HEK293 (cell line): ENCODE measurements around the gene HAUS5.

Experiments used
- CTCF ChIA-PET: fragments of 350-600 bp; formaldehyde crosslinking; extraction: SDS; loops from one replicate; lab custom pipeline; 2021; ENCODE audit warnings: antibody characterized with exemption; lab: Yijun Ruan, JAX
- POLR2A ChIA-PET: fragments of 300-600 bp; formaldehyde crosslinking; extraction: SDS; loops from one replicate; lab custom pipeline; 2020; ENCODE audit warnings: antibody characterized with exemption, inconsistent platforms; lab: Yijun Ruan, JAX
- H3K27ac ChIP-seq: fragments of 200-500 bp; sonication (Bioruptor generic); 2 replicates; pipeline ENCODE4 v1.5.1; 2014; ENCODE audit warnings: low read depth, low read length, control low read depth, inconsistent platforms; ENCODE audit errors: extremely low read depth
- H3K36me3 ChIP-seq, 2 experiments: fragments of 200-500 bp in 1 of 2; sonication (Bioruptor generic) in 1 of 2; 1 replicate in 1 of 2; 2 replicates in 1 of 2; pipeline ENCODE4 v1.5.1; 2014 to 2017; ENCODE audit warnings: inconsistent platforms in 2 of 2, low read length in 2 of 2; ENCODE audit not compliant: control insufficient read depth in 2 of 2, insufficient read depth in 1 of 2
- H3K4me1 ChIP-seq: fragments of 200-500 bp; sonication (Bioruptor generic); 2 replicates; pipeline ENCODE4 v1.5.1; 2014; ENCODE audit warnings: mild to moderate bottlenecking, low read length, inconsistent platforms; ENCODE audit not compliant: control insufficient read depth, insufficient read depth
- H3K4me3 ChIP-seq: 2 replicates; pipeline ENCODE4 v1.5.1; 2011; ENCODE audit warnings: low read depth, mild to moderate bottlenecking, control low read depth, low read length, moderate library complexity
- H3K9me3 ChIP-seq: fragments of 200-500 bp; sonication (Bioruptor generic); 2 replicates; pipeline ENCODE4 v1.5.1; 2014; ENCODE audit warnings: low read depth, low read length, inconsistent platforms; ENCODE audit not compliant: control insufficient read depth, insufficient read depth
- BCL11A ChIP-seq: fragments of 450-650 bp; formaldehyde crosslinking; IDR thresholded peaks from 2 replicates; pipeline ENCODE4 v1.5.1; 2016; ENCODE audit warnings: low read depth, missing biosample characterization, missing genetic modification characterization
- KLF9 ChIP-seq: fragments of 450-650 bp; formaldehyde crosslinking; IDR thresholded peaks from 2 replicates; pipeline ENCODE4 v1.5.1; 2016; ENCODE audit warnings: missing biosample characterization, missing genetic modification characterization, low read depth
- MEIS1 ChIP-seq: sonication (generic); formaldehyde crosslinking; IDR thresholded peaks from 2 replicates; pipeline ENCODE4 v1.8.1; 2022; ENCODE audit warnings: missing genetic modification reagents, mild to moderate bottlenecking, borderline replicate concordance
- RBAK ChIP-seq: fragments of 450-650 bp; formaldehyde crosslinking; IDR thresholded peaks from 2 replicates; pipeline ENCODE4 v1.5.1; 2016; ENCODE audit warnings: missing biosample characterization, missing genetic modification characterization
- TRIM28 ChIP-seq: IDR thresholded peaks from 2 replicates; pipeline ENCODE4 v1.6.1; 2011; ENCODE audit warnings: low read length, control low read depth, borderline replicate concordance
- ZBTB1 ChIP-seq: fragments of 450-650 bp; formaldehyde crosslinking; IDR thresholded peaks from 2 replicates; pipeline ENCODE4 v1.5.1; 2016; ENCODE audit warnings: missing biosample characterization, missing genetic modification characterization
- ZFP37 ChIP-seq: fragments of 450-650 bp; formaldehyde crosslinking; IDR thresholded peaks from 2 replicates; pipeline ENCODE4 v1.5.1; 2016; ENCODE audit warnings: missing biosample characterization, missing genetic modification characterization
- ZNF112 ChIP-seq: fragments of 450-650 bp; formaldehyde crosslinking; IDR thresholded peaks from 2 replicates; pipeline ENCODE4 v1.5.0; 2017; ENCODE audit warnings: missing biosample characterization, missing genetic modification characterization
- ZNF132 ChIP-seq: fragments of 450-650 bp; formaldehyde crosslinking; IDR thresholded peaks from 2 replicates; pipeline ENCODE4 v1.5.1; 2017; ENCODE audit warnings: missing biosample characterization, missing genetic modification characterization, borderline replicate concordance
- ZNF146 ChIP-seq: fragments of 450-650 bp; formaldehyde crosslinking; IDR thresholded peaks from 2 replicates; pipeline ENCODE4 v1.5.1; 2016; ENCODE audit warnings: missing biosample characterization, missing genetic modification characterization
- ZNF155 ChIP-seq: fragments of 450-650 bp; formaldehyde crosslinking; IDR thresholded peaks from 2 replicates; pipeline ENCODE4 v1.5.1; 2016; ENCODE audit warnings: missing biosample characterization, missing genetic modification characterization
- ZNF157 ChIP-seq: fragments of 450-650 bp; formaldehyde crosslinking; IDR thresholded peaks from 2 replicates; pipeline ENCODE4 v1.5.1; 2016; ENCODE audit warnings: missing biosample characterization, missing genetic modification characterization
- ZNF184 ChIP-seq: fragments of 450-650 bp; IDR thresholded peaks from 2 replicates; pipeline ENCODE4 v1.5.1; 2018; ENCODE audit warnings: missing biosample characterization, mild to moderate bottlenecking, missing genetic modification characterization
- ZNF223 ChIP-seq: fragments of 450-650 bp; formaldehyde crosslinking; IDR thresholded peaks from 2 replicates; pipeline ENCODE4 v1.5.1; 2016; ENCODE audit warnings: missing biosample characterization, missing genetic modification characterization
- ZNF24 ChIP-seq: fragments of 450-650 bp; formaldehyde crosslinking; IDR thresholded peaks from 2 replicates; pipeline ENCODE4 v1.5.1; 2016; ENCODE audit warnings: missing biosample characterization, missing genetic modification characterization
- ZNF292 ChIP-seq: fragments of 450-650 bp; formaldehyde crosslinking; IDR thresholded peaks from 2 replicates; pipeline ENCODE4 v1.5.1; 2016; ENCODE audit warnings: low read depth, missing biosample characterization, missing genetic modification characterization, borderline replicate concordance
- ZNF341 ChIP-seq: fragments of 450-650 bp; formaldehyde crosslinking; IDR thresholded peaks from 2 replicates; pipeline ENCODE4; 2016; ENCODE audit warnings: low read depth, missing biosample characterization, missing genetic modification characterization
- ZNF549 ChIP-seq: fragments of 450-650 bp; IDR thresholded peaks from 2 replicates; pipeline ENCODE4 v1.5.1; 2018; ENCODE audit warnings: missing biosample characterization, missing genetic modification characterization, mild to moderate bottlenecking, inconsistent platforms, moderate library complexity
- ZNF560 ChIP-seq: fragments of 450-650 bp; formaldehyde crosslinking; IDR thresholded peaks from 2 replicates; pipeline ENCODE4 v1.5.1; 2017; ENCODE audit warnings: missing biosample characterization, missing genetic modification characterization, borderline replicate concordance
- ZNF571 ChIP-seq: fragments of 450-650 bp; formaldehyde crosslinking; IDR thresholded peaks from 2 replicates; pipeline ENCODE4 v1.5.0; 2017; ENCODE audit warnings: missing biosample characterization, missing genetic modification characterization
- ZNF600 ChIP-seq: fragments of 450-650 bp; formaldehyde crosslinking; IDR thresholded peaks from 2 replicates; pipeline ENCODE4 v1.5.1; 2016; ENCODE audit warnings: missing biosample characterization, missing genetic modification characterization
- TF ChIP-seq, protein P1 (sequence below): fragments of 450-650 bp; formaldehyde crosslinking; IDR thresholded peaks from 2 replicates; pipeline ENCODE4 v1.5.0; 2017; ENCODE audit warnings: missing biosample characterization, missing genetic modification characterization, borderline replicate concordance
- TF ChIP-seq, protein P2 (sequence below): fragments of 450-650 bp; formaldehyde crosslinking; IDR thresholded peaks from 2 replicates; pipeline ENCODE4 v1.5.1; 2016; ENCODE audit warnings: missing biosample characterization, missing genetic modification characterization
- TF ChIP-seq, protein P3 (sequence below): fragments of 450-650 bp; formaldehyde crosslinking; IDR thresholded peaks from 2 replicates; pipeline ENCODE4 v1.5.1; 2016; ENCODE audit warnings: missing biosample characterization, missing genetic modification characterization

Gene HAUS5

DNA sequence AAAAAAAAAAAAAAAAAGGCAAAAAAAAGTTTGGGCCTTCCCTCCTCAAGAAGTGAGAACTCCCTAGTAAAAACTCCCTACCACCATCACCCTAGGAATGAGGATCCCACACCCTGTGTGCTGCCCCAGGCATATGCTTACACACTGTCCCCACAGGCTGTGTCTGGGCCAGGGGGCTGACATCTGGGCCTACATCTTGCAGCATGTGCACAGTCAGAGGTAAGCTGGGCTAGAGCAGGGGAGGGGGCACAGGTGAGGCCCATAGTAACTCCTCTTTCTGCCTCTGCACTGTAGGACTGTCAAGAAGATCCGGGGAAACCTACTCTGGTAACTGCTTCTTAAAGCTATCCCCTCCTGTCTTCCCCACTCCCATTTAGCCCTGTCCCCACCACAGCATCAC lies 1.0 kb downstream of the HAUS5 start:
- CTCF ChIA-PET, result interaction anchor here (0.9 to 2.5 kb wide), 6 partner anchors 9 to 546 kb away, joined by 3 to 22 read pairs (median 8); no protein-coding TSS in a partner anchor
- H3K9me3 ChIP-seq, result no peaks in the 10 kb centered on the region; the same call in 1 of the 2 replicates
- TF ChIP-seq ZNF146 (tag by site-specific recombination) (0 out of 2 replicates have a peak, but pooled peaks have one; percentile 1), MEIS1 (CRISPR knock-in tag) (no peak), ZNF549 (tag by site-specific recombination) (no peak), ZNF132 (no peak), ZNF571 (tag by site-specific recombination) (no peak), ZNF292 (tag by site-specific recombination) (no peak), ZBTB1 (tag by site-specific recombination) (no peak)
- TF ChIP-seq, protein P1, sequence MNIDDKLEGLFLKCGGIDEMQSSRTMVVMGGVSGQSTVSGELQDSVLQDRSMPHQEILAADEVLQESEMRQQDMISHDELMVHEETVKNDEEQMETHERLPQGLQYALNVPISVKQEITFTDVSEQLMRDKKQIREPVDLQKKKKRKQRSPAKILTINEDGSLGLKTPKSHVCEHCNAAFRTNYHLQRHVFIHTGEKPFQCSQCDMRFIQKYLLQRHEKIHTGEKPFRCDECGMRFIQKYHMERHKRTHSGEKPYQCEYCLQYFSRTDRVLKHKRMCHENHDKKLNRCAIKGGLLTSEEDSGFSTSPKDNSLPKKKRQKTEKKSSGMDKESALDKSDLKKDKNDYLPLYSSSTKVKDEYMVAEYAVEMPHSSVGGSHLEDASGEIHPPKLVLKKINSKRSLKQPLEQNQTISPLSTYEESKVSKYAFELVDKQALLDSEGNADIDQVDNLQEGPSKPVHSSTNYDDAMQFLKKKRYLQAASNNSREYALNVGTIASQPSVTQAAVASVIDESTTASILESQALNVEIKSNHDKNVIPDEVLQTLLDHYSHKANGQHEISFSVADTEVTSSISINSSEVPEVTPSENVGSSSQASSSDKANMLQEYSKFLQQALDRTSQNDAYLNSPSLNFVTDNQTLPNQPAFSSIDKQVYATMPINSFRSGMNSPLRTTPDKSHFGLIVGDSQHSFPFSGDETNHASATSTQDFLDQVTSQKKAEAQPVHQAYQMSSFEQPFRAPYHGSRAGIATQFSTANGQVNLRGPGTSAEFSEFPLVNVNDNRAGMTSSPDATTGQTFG, result no peak
- TF ChIP-seq, protein P2, sequence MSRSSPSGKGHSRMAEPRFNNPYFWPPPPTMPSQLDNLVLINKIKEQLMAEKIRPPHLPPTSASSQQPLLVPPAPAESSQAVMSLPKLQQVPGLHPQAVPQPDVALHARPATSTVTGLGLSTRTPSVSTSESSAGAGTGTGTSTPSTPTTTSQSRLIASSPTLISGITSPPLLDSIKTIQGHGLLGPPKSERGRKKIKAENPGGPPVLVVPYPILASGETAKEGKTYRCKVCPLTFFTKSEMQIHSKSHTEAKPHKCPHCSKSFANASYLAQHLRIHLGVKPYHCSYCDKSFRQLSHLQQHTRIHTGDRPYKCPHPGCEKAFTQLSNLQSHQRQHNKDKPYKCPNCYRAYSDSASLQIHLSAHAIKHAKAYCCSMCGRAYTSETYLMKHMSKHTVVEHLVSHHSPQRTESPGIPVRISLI, result peak; percentile 85; the same call in 1 of the 2 replicates
- TF ChIP-seq, all 188 proteins: peak for 2
- Histone ChIP-seq H3K4me3 (no peak overlapping the region), H3K36me3 (peaks cover 47 to 50% of the 10 kb centered on the region in 2 experiments), H3K4me1 (peaks cover 13% of the 10 kb centered on the region), H3K27ac (0 out of 2 replicates have a peak overlapping the region, but pooled peaks have one; percentile 16)
- POLR2A ChIA-PET, result interaction anchor here (0.7 to 2.3 kb wide), 7 partner anchors 10 to 269 kb away, joined by 3 to 32 read pairs (median 9); partner anchors contain the start of gene COX6B1

DNA sequence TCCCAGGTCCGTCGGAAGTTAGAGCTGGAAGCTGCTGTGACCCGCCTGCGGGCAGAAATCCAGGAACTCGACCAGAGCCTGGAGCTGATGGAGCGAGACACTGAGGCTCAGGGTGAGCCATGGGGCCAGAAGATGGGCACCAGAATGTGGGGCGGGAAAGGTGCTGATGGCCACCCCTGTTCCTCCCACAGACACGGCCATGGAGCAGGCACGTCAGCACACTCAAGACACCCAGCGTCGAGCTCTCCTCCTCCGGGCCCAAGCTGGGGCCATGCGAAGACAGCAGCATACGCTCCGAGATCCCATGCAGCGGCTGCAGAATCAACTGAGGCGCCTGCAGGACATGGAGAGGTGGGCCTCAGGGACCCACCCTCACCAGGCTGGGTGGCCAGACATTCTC lies 2.5 kb downstream of the HAUS5 start:
- no peak overlapping the region for H3K4me3 ChIP-seq
- H3K36me3 ChIP-seq, result peaks cover 60 to 63% of the 10 kb centered on the region in 2 experiments
- H3K4me1 ChIP-seq, result peaks cover 13% of the 10 kb centered on the region
- no peaks in the 10 kb centered on the region for H3K9me3 ChIP-seq
- no peak overlapping the region for H3K27ac ChIP-seq
- TF ChIP-seq KLF9 (tag by site-specific recombination) (no peak), RBAK (tag by site-specific recombination) (no peak), ZNF157 (tag by site-specific recombination) (no peak), ZNF155 (tag by site-specific recombination) (no peak), ZNF112 (no peak), ZNF560 (tag by site-specific recombination) (no peak), ZNF184 (tag by site-specific recombination) (no peak), TRIM28 (no peak), BCL11A (no peak), ZBTB1 (tag by site-specific recombination) (no peak), ZNF600 (tag by site-specific recombination) (no peak), ZNF24 (no peak), ZNF223 (no peak), ZFP37 (tag by site-specific recombination) (no peak), ZNF341 (no peak)
- TF ChIP-seq, protein P3, sequence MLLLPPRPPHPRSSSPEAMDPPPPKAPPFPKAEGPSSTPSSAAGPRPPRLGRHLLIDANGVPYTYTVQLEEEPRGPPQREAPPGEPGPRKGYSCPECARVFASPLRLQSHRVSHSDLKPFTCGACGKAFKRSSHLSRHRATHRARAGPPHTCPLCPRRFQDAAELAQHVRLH, result no peak
- ChIA-PET POLR2A (interaction anchor here (1.4 to 1.9 kb wide), 3 partner anchors 8 to 33 kb away, joined by 4 to 9 read pairs (median 6); partner anchors contain the start of gene COX6B1), CTCF (interaction anchor here (0.6 to 2.2 kb wide), 4 partner anchors 23 to 105 kb away, joined by 3 to 6 read pairs (median 3); no protein-coding TSS in a partner anchor)
